GM18499 (cell line): ENCODE measurements around the gene P4HA2.

Source experiments
- ATAC-seq: cut with Tn5 transposase; IDR thresholded peaks from one replicate; pipeline ENCODE4 v1.9.1; 2021; ENCODE audit warnings: moderate number of reproducible peaks; ENCODE audit not compliant: insufficient read depth, unreplicated experiment

P4HA2 gene

DNA sequence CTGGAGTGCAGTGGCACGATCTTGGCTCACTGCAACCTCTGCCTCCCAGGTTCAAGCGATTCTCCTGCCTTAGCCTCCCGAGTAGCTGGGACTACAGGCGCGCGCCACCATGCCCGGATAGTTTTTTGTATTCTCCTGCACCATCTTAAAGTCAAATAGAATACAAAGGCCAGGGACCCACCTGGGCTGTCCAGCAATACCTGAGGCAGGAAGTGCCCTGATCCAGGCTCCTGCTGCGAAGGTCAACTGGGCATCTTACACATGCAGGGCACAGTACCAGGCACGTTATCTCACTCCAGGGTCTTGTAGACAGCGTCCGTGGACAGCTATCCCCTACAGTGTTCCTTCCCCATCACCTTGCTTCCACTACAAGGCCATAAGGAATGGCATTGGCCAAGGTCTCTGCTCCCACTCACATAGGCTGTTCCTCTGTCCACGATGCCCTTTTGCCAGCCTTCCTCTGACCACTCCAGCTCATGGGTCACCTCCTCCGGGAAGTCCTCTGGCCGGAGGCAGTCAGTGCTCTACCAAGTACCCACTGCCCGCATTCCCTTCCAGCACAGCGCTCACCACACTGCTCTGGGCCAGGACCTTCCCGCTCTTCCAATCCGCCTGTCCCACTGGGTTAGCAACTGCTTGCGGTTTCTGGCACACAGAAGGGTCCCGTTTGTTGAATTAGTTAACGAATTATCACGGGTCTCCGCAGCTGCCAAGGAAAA lies 978 bp downstream of the P4HA2 start:
- ATAC-seq, result no peak

DNA sequence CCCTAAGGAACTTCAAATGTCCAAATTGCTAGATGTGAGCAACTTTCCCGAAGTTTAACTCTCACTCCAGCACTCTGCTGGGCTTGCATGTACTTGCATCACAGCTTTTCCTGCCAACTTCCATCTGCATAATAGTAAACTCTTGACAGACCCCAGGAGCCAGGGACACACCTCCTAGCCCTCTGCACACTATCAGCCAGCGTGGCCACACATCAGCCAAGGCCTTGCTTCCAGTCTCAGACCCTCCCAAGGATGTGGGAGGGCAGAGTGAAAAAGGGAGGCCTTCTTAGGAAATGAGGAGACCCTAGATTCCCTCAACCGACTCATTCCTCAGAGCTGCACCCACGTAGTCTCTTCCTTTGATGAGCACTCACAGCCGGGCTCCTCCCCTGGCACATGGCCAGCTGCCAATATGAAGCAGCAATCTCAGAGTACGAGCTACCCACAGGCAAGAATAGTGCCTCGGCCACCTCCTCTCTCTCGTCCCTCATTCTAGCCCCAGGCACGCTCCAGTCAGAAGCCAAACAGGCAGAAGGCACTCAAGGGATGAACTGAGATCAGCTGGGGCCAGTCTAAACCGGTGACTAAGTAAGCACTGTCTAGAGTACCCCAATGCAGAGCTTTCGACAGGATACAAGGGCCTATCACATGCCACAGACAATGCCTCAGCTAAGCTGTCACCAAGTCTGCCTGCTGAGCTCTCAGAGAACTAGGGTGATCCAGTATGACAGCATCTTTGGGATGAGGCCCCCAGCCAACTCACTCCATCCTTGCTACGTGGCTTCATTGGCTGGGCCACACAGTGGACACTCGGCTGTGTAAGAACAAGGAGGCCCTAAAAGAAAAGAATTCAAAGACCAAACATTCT lies 2.3 kb downstream of the P4HA2 start:
- no peak for ATAC-seq

DNA sequence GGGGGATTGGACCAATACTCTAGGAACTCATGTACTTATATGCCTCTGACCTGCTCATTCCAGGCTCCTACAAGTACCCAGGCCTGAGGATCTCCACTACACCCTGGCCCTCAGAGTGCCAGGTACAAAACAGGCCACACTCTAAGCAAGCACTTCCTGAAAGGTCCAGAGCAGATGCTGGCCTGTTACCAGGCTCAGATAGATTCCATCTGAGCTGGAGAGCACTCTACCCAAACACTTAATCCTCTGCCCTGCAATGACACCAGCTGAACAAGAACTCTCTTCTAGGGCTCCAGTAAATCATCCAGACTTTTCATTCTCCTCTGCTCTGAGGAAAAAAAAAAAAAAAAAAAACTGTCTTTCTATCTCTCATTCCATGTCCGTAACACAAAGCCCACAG lies 2.9 kb downstream of the P4HA2 start:
- no peak for ATAC-seq

DNA sequence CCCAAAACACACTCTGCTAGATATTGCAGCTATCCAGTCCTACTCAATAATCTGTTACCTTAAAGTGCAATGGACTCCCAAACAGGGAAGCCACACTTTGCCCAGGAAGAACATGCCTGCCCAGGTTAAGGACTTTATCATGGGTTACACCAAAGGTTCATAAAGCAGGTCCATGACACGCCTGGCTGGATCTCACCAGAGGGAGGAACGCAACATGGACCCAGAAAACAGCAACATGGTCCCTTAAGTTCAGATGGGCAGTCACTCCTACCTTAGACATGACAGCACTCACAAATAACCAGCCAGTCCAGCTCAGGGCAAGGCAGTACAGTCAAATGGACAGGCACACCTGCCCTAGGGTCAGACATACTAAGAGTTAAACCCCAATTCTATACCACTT lies 3.8 kb downstream of the P4HA2 start:
- ATAC-seq, result no peak

DNA sequence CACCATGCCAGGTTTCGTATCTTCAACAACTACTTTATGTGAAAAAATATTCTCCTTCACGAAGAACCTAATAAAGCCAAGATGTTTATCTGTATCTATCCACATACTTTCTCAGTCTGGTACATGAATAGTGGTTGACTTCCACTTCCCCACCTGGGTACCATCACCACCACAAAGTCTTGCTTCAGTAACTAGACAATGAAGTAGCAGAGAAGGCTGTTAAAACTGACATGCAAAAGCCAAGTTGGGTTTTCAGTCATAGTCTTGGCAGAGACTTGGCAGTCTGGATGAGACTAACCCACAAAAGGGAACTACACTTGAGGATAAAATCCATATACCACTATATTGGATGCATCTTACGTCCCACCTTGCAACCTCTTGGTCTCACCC lies 5.0 kb downstream of the P4HA2 start:
- ATAC-seq, result peak; percentile 60

DNA sequence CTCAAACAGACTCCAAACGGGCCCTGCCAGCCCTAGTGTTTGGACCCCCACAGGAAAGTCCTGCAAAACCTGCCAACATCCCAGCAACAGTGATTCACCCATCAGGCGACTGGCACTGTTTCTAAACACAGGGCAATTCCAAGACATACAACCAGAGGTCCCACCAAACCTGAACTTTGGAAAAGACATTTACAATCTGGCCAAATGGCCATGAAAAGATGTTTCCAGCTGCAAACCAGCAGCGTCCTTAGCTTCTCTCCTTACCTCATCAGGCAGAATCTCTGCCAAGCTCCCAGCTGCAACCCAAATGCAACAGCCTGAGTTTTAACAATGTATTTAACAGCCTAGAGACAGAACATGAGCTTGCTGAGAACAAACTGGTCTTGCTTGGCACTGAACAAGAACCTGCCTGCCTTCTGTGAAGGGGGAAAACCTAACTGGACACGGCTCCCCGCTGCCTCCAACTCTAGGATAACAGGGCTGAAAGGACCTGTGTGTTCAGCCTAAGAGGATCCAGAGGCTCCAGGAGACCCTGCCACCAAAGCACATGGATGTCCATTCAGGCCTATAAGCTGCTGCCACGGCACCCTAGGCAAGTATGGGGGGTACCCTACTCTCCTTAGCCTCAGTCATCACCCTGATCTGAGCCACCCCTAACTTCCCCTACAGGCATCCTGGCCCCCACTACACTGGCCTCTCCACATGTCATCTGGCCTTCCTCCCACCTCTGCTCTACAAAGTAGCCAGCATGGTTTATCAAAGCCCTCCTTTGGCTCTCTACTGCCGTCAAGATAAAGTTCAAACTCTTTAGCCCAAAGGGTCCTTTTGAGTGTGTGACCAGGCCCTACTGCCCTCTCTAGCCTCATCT lies 5.6 kb downstream of the P4HA2 start:
- ATAC-seq, result no peak

DNA sequence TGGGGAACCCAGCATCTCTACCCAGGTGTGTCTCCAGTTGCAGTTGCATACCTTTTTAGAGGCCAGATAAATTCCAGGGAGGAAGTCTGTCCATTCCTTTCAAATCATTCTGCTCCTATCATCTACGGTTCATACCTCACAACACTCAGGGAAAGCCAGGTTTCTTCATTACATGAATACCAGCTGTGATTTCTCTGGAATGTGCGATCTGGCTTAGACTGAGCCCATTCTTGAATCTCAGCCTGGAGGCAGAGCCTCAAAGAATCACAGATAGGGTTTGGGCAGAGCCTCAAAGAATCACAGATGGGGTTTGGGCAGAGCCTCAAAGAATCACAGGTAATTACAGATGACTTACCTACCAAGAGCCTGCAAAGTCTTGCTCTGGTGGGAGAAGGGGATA lies 7.2 kb downstream of the P4HA2 start:
- no peak for ATAC-seq

DNA sequence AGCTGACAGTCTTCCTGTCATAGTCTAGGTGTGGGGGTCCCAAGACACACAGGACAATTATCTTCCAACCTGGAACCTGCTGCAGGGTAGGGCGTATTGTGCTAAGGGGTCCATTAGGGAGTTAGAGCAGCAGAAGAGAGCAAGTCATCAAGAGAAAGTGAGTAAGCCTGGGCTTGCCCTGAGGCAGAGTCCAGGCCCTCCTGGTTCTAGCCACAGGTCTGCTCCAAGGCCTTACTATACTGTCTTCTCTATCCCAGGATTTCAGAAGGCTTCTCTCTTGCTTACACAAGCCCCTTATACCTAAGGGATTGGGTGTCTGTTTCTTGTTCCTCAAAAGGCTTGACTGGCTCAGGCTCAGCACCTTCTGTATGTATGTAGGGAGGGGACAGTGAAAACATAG lies 7.7 kb downstream of the P4HA2 start:
- no peak for ATAC-seq

DNA sequence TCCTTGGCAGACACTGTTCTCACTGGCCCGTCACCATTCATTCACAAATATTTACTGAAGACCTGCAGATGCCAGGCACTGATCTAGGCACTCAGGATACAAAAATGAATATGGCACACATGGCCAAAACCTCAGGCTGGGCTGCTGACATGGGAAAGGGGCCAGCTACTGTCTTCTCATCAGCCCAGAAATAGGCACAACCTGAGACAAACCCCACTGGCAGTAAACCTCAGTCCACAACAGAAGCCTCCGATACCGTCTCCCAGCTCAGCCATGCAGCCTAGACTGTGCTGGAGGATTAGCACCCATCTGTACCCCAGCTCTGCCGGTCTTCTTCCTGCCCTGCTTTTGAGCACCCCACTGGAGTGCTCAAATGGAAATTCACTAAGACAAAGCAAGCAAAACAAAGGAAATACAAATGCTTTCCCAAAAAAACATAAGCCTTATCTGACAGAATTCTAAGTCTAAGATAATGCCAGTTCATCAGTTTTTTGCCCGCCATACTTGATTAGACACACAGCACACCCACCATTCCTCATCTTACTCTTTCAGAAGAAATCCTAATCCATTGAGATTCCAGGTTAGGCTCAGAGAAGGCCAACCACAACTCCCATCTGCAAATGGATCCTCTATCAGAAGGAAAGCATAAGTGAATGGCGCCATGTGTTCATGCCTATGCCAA lies 8.2 kb downstream of the P4HA2 start:
- no peak for ATAC-seq

DNA sequence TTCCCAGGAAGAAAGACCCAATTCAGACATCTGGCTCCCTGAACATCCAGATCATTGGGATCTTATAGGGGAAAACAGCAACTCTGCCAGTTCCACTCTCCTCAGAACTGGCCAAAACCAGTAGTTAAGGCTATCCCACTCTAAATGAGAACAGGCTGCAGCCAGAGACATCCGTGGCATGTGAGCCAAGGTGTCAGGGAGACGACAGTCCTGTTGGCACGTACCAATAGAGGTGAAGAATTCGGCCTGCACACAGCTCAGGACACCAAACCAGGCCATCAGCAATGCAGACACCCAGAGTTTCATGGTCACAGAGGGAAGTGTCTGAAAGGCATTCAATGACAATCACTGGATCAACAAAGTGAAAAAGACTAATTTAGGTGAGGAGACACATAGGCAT lies 9.3 kb downstream of the P4HA2 start:
- no peak for ATAC-seq

DNA sequence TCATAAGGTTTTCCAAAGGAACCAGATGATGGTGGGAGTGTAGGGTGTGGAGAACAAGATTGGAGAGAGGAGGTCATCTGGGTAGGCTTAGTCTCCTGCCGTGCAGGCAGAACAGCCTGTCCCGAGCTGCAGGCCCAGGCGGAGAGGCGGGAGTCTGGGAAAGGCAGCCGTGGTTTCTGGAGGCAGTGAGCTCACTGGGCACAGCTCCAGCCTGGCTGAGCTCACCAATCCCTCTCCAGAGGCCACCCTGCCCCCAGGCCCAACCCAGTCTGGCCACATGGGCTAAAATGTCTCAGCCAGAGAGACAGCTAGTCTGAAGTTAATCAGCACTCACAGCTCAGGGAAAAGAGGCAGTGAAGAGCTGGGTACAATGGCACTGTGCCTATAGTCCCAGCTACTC lies 12.3 kb downstream of the P4HA2 start:
- ATAC-seq, result no peak

DNA sequence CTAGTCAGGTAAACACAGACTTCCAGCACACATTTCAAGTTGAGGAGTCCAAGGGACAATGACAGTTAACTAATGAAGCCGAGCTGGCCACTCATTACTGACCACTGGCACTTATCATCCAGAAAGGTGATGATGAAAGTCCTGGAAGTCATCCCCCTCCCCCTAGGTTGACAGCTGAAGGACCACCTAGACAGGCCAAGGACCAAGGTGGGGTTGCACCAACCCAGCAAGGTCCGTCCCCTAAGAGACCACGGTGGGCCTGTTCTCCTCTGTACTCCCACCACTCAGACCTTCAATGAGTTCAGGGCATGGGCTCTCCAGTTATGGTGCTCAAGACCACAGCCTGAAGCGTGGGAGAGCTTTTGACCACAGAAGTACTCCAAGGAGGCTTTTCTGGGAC lies 13.2 kb downstream of the P4HA2 start:
- ATAC-seq, result no peak

DNA sequence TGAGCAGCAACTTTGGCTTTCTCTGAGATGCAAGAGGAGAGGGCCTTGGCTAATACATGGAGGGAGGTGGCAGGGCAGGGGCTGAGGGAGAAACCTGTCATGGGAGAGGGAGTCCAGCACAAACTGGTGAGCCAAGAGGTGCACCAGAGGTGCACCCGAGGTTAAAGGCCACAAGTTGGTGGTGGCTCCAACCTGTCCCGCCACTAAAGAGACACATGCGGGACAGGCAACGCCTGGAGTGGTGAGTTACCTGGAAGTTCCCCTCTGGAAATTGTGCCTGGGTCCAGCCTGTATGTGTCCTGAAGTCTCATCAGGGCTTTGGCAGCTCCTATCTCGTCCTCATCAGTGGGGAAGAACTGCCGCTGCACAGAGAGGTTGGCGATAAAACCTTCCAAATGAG lies 14.0 kb downstream of the P4HA2 start:
- ATAC-seq, result no peak

DNA sequence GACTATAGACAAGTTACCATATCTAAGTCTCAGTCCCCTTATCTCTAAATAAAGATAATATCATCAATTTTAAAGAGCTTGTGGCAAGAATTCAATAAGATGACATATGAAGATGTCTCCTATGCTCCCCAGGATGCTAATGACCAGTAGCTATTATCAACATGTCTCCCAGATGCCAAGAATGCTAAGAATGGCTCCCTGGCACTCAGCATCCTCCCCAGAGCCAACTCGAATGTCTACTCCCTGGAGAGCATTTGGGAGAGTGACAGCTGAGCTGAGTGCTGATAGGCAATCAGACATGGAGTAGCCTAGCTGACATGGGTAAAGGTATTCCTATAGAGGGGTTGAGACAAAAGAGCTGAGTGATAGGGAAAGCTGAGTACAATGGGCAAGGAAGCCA lies 15.9 kb downstream of the P4HA2 start:
- no peak for ATAC-seq

DNA sequence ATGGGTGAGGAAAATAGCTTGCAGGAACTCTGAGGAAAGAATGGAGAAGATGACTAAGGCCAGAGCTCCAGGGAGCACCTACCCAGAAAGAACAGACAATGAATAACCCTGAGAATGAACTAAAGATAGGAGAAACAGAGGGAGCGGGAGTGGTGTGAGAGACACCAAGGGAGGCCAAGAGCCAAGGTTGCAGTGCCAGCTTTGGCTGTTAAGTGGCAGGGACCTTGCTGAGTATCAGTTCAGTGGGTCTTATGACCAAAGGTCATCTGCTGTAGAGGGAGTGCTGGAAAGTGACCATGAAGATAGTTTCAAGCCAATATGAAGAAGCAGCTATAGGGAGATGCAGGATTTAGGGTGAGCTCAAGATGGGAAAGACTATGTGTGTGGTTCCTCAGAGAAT lies 16.7 kb downstream of the P4HA2 start:
- no peak for ATAC-seq

DNA sequence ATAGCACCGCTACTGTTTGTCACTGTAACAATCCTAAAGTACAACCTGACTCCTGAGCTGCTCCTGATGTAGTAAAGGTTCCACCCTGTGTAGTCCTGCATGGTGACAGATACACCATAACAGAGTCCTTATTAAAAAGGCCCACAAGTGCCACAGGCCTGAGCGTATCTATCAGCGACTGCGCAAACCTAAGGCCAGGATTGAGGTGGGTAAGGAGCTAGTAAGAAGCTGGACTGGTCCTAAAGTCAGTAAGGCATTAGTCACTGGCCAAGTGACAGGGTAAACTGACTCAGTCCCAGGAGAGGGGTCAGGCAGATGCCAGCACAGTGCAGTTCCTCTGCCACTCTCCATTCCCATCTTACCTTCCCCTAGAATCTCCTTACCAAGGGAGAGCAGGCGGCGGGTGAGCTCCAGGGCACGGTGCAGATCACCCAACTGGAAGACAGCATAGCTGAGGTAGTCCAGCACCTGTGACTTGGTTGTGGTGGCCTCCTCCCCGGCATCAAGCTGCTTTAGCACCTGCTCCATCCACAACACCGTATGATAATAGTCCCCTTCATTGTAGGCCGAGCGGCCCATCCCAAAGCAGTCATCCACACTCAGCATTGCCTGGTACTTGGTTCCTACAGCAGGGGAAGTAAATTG lies 17.6 kb downstream of the P4HA2 start:
- ATAC-seq, result no peak

DNA sequence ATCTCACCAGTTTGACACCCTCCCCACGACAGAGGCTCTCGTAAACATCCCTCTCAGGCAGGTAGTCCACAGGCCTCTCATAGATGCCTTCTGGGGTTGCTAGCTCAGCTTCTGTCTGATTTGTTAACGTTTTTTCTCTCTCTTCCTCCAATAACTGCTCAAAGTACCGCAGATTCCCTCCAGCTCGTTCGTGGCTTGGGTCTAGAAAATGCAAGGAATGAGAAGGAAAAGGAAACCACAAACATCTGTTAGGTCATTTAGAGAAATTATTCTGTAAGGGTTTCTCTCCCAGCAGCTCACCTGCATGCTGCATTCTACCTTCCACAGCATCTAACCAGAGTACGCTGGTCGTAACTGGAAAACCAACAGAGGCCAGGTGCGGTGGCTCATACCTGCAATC lies 18.5 kb downstream of the P4HA2 start:
- ATAC-seq, result no peak

DNA sequence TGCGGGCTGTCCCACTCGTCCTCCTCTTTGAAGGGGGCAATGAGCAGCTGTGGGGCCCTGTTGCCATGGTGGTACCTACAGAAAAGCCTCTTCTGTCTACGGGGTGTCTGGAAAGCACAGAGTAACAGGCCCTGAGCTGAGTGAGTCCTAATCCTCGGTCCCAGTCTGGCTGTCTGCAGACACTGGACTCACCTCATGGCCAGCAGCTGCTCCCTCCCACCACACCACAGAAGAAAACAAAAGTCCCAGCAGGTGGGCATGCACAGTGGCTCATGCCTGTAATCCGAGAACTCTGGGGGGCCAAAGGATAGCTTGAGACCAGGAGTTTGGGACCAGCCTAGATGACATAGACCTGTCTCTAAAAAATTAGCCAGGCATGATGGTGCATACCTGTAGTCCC lies 19.9 kb downstream of the P4HA2 start:
- no peak for ATAC-seq

DNA sequence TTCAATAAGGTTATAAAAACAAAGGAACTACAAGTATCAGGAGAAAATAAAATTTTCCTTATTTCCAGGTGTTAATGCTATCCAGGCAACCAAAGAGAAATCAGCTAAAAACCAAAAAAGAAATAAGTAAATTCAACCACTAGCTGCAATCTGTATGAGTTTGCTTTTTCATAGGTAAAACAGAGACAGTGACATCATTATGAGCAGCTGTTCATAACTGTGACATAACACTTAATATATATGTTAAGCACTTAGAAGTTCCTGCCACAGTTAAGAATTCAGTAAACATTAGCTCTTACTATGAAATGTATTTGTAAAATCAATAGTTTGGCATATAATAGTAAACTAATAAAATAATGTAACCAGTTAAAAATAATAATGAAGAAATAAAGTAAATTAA lies 20.9 kb downstream of the P4HA2 start:
- no peak for ATAC-seq
